SK-N-SH (cell line): ENCODE data around the gene C13orf46. TPM values are rescaled to one million over a fixed set of nuclear protein-coding genes. Genes with fewer than 3 reads are reported as not detected.

Experiments used
- CTCF ChIA-PET: fragments of 300-600, 350-600 bp; formaldehyde crosslinking; extraction: SDS; loops from one replicate; lab custom pipeline; 2021; lab: Yijun Ruan, JAX
- POLR2A ChIA-PET: fragments of 350-600 bp; sonication (Branson Sonifier 250); formaldehyde crosslinking; extraction: SDS; loops from one replicate; lab custom pipeline; 2020; ENCODE audit warnings: antibody characterized with exemption, inconsistent platforms; lab: Yijun Ruan, JAX
- DNase-seq: peaks from one replicate; pipeline ENCODE4 v3.0.0; 2012
- H2AFZ ChIP-seq: fragments of 200-600 bp; sonication (generic); 2 replicates; pipeline ENCODE4 v1.8.1; 2016; ENCODE audit warnings: antibody characterized with exemption, mild to moderate bottlenecking, low read depth
- H3F3A ChIP-seq: fragments of 200-600 bp; sonication (generic); replicated peaks from 2 replicates; pipeline ENCODE3; 2016; ENCODE audit warnings: antibody characterized with exemption, mild to moderate bottlenecking; ENCODE audit not compliant: insufficient read depth
- H3K27ac ChIP-seq, 2 experiments: fragments of 200-500 bp in 1 of 2; fragments of 200-600 bp in 1 of 2; sonication (Bioruptor generic) in 1 of 2; sonication (generic), shearing (Covaris generic) in 1 of 2; 2 replicates each; pipeline versions ENCODE4 v1.5.1 to v1.6.1; 2014 to 2016; ENCODE audit warnings: low read depth in 2 of 2, inconsistent platforms in 1 of 2, low read length in 1 of 2, mild to moderate bottlenecking in 1 of 2, mixed read lengths in 1 of 2
- H3K27me3 ChIP-seq: fragments of 200-600 bp; sonication (generic), shearing (Covaris generic); 2 replicates; pipeline ENCODE4 v1.6.1; 2016; ENCODE audit warnings: mixed run types; ENCODE audit not compliant: insufficient read depth
- H3K36me3 ChIP-seq, 2 experiments: fragments of 200-500 bp in 1 of 2; fragments of 200-600 bp in 1 of 2; sonication (Bioruptor generic) in 1 of 2; sonication (generic) in 1 of 2; replicated peaks in 1 of 2; 2 replicates each; pipeline versions ENCODE3 to v1.5.1; 2014 to 2016; ENCODE audit warnings: low read length in 1 of 2, mild to moderate bottlenecking in 1 of 2; ENCODE audit not compliant: insufficient read depth in 2 of 2, control insufficient read depth in 1 of 2
- H3K4me1 ChIP-seq, 2 experiments: fragments of 200-500 bp in 1 of 2; fragments of 200-600 bp in 1 of 2; sonication (Bioruptor generic) in 1 of 2; sonication (generic), shearing (Covaris generic) in 1 of 2; 2 replicates each; pipeline versions ENCODE4 v1.5.1 to v1.6.1; 2014 to 2016; ENCODE audit warnings: low read depth in 1 of 2, low read length in 1 of 2, mixed run types in 1 of 2; ENCODE audit not compliant: insufficient read depth in 2 of 2, control insufficient read depth in 1 of 2
- H3K4me2 ChIP-seq: fragments of 200-600 bp; sonication (generic), shearing (Covaris generic); 2 replicates; pipeline ENCODE4 v1.6.1; 2017; ENCODE audit warnings: mixed run types
- H3K4me3 ChIP-seq, 2 experiments: fragments of 200-500 bp in 1 of 2; fragments of 200-600 bp in 1 of 2; sonication (Bioruptor generic) in 1 of 2; sonication (generic), shearing (Covaris generic) in 1 of 2; 2 replicates each; pipeline versions ENCODE4 v1.5.1 to v1.8.1; 2014 to 2016; ENCODE audit warnings: low read depth in 2 of 2, inconsistent platforms in 1 of 2, low read length in 1 of 2, mild to moderate bottlenecking in 1 of 2, mixed read lengths in 1 of 2, moderate library complexity in 1 of 2
- H3K79me2 ChIP-seq: fragments of 200-600 bp; sonication (generic); 2 replicates; pipeline ENCODE4 v1.8.1; 2017; ENCODE audit warnings: mild to moderate bottlenecking; ENCODE audit not compliant: insufficient read depth
- H3K9ac ChIP-seq: fragments of 200-600 bp; sonication (generic); 2 replicates; pipeline ENCODE4 v1.6.1; 2017; ENCODE audit warnings: mixed run types
- H3K9me2 ChIP-seq: fragments of 200-600 bp; sonication (generic); 2 replicates; pipeline ENCODE4 v1.6.1; 2017; ENCODE audit warnings: mixed run types
- H3K9me3 ChIP-seq: fragments of 200-600 bp; sonication (generic); 2 replicates; pipeline ENCODE4 v1.6.1; 2017; ENCODE audit warnings: mixed run types, mild to moderate bottlenecking, moderate library complexity
- H4K20me1 ChIP-seq: fragments of 200-600 bp; sonication (generic); 2 replicates; pipeline ENCODE4 v1.6.1; 2017; ENCODE audit warnings: mild to moderate bottlenecking, mixed run types; ENCODE audit not compliant: insufficient read depth
- CTCF ChIP-seq: fragments of 200-600 bp; sonication (generic); IDR thresholded peaks from 2 replicates; pipeline ENCODE4 v1.6.1; 2017; ENCODE audit warnings: antibody characterized with exemption, mild to moderate bottlenecking, moderate library complexity
- FOXM1 ChIP-seq: IDR thresholded peaks from 2 replicates; pipeline ENCODE4 v1.4.0; 2012; ENCODE audit warnings: low read depth, mild to moderate bottlenecking
- GABPA ChIP-seq: IDR thresholded peaks from 2 replicates; pipeline ENCODE4 v1.4.0; 2012; ENCODE audit warnings: low read depth, mild to moderate bottlenecking
- GATA2 ChIP-seq: sonication (generic); formaldehyde crosslinking; IDR thresholded peaks from 2 replicates; pipeline ENCODE4 v1.5.0; 2020; ENCODE audit warnings: mild to moderate bottlenecking, missing genetic modification reagents
- MAX ChIP-seq: IDR thresholded peaks from 2 replicates; pipeline ENCODE4 v1.4.0; 2012; ENCODE audit warnings: low read depth
- MEF2A ChIP-seq: IDR thresholded peaks from 2 replicates; pipeline ENCODE4 v1.4.0; 2012; ENCODE audit warnings: low read depth, borderline replicate concordance
- MXI1 ChIP-seq: IDR thresholded peaks from 2 replicates; pipeline ENCODE4 v1.6.1; 2012; ENCODE audit warnings: mild to moderate bottlenecking, low read depth, low read length, improper control_type of control experiment
- NRF1 ChIP-seq: IDR thresholded peaks from 2 replicates; pipeline ENCODE4 v1.6.1; 2012; ENCODE audit warnings: low read depth, mild to moderate bottlenecking, low read length
- PBX3 ChIP-seq: IDR thresholded peaks from 2 replicates; pipeline ENCODE4; 2012
- RAD21 ChIP-seq: IDR thresholded peaks from 2 replicates; pipeline ENCODE4 v1.6.1; 2012; ENCODE audit warnings: mild to moderate bottlenecking, low read length
- RFX5 ChIP-seq: IDR thresholded peaks from 2 replicates; pipeline ENCODE4 v1.6.1; 2012; ENCODE audit warnings: mild to moderate bottlenecking, improper control_type of control experiment, low read length
- SIN3A ChIP-seq: IDR thresholded peaks from 2 replicates; pipeline ENCODE4 v1.6.1; 2012; ENCODE audit warnings: low read depth, mild to moderate bottlenecking, low read length, moderate library complexity, borderline replicate concordance
- TCF12 ChIP-seq: IDR thresholded peaks from 2 replicates; pipeline ENCODE4 v1.4.0; 2012
- TEAD4 ChIP-seq: IDR thresholded peaks from 2 replicates; pipeline ENCODE4 v1.4.0; 2012; ENCODE audit warnings: mild to moderate bottlenecking, borderline replicate concordance; ENCODE audit not compliant: insufficient read depth
- USF1 ChIP-seq: IDR thresholded peaks from 2 replicates; pipeline ENCODE4 v1.4.0; 2012; ENCODE audit warnings: low read depth, borderline replicate concordance
- YY1 ChIP-seq: IDR thresholded peaks from 2 replicates; pipeline ENCODE4 v1.4.0; 2012; ENCODE audit warnings: low read depth, mild to moderate bottlenecking
- WGBS: methylation state at CpG from one replicate; pipeline ENCODE4 v1.1.6; 2017; ENCODE audit warnings: low lambda C conversion rate; 5-methylcytosine and 5-hydroxymethylcytosine counted together
- polyA plus RNA-seq, 3 experiments: library from polyadenylated mRNA; depleted of rRNA; stranded (reverse); fragments of >200 nt; gene quantifications; 2 replicates each; pipeline ENCODE4 v1.2.3, GENCODE V29; 2012

Gene C13orf46
- polyA plus RNA-seq, 1 of the 3 experiments (the other 2 are of a cell fraction) = 1.7 TPM

- TF ChIP-seq TEAD4 (no peak), MXI1 (no peak), FOXM1 (no peak), RAD21 (no peak), GATA2 (CRISPR knock-in tag) (no peak), MEF2A (no peak), CTCF (no peak), NRF1 (no peak), PBX3 (no peak), SIN3A (no peak), MAX (no peak), USF1 (no peak), GABPA (no peak), RFX5 (no peak), YY1 (no peak), TCF12 (no peak)
- no peak for DNase-seq
- POLR2A ChIA-PET = no interaction called here
- H3K4me2 ChIP-seq = no peak overlapping the region
- no peak overlapping the region for H2AFZ ChIP-seq
- no peak overlapping the region for H3K4me3 ChIP-seq
- CTCF ChIA-PET = interaction anchor here (0.7 kb wide), 1 partner anchor 195 kb away, joined by 5 read pairs; no protein-coding TSS in a partner anchor
- no peaks in the 10 kb centered on the region for H3K9me3 ChIP-seq
- WGBS = 86% methylated on average over 5 of the region's 30 CpGs
- H3K27me3 ChIP-seq = no peaks in the 10 kb centered on the region
- H3K9ac ChIP-seq = no peak overlapping the region
- H3K27ac ChIP-seq = no peak overlapping the region
- 0 out of 2 replicates have a peak, but pooled peaks cover 2% of the 10 kb centered on the region for H3K79me2 ChIP-seq
- no peaks in the 10 kb centered on the region for H4K20me1 ChIP-seq
- peaks cover 19 to 52% of the 10 kb centered on the region in 2 experiments for H3K36me3 ChIP-seq
- no peaks in the 10 kb centered on the region; a peak in 1 of 4 replicates for H3K4me1 ChIP-seq
- H3K9me2 ChIP-seq = no peaks in the 10 kb centered on the region
- H3F3A ChIP-seq = no peaks in the 10 kb centered on the region
Measured at GRCh38 chr13:114016321-114017027, 42.6 kb upstream of the C13orf46 start.
